NCI-H1417 treated with DMSO at 0.1 percent for 48 hours (cell line): ENCODE measurements around the gene HSD17B7.
"Not testable (repeated sequence)": the region's sequence is repeated elsewhere in the genome, so short reads cannot be mapped to it uniquely, and the experiment has no call there.

Experiments used
- DNase-seq: peaks from one replicate; lab custom pipeline; 2025; lab: John Stamatoyannopoulos, UW

The HSD17B7 gene

GRCh38 chr1:162807503-162807902 is 17.0 kb downstream of the HSD17B7 start:
- DNase-seq = not testable (repeated sequence)

GRCh38 chr1:162812357-162812756 is 21.9 kb downstream of the HSD17B7 start:
- not testable (repeated sequence) for DNase-seq

DNA sequence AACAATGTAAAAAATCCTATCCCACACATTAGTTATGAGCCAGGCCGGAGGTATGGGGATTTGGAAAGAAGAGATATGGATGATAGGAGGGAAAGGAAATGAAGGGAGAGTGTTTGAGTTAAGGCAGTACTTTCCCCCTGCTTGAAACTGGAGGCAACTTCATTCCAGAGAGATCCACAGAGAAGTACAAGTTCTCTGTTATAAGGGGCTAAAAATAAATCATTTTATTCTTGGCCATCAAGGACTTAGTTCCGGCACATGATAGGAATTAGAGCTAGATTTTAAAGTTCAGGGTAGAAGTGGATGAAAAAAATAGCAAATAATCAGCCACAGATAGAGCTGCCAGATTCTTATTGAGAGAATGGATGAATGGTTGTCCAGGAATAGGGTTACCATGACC is 27.6 kb downstream of the HSD17B7 start:
- not testable (repeated sequence) for DNase-seq

- not testable (repeated sequence) for DNase-seq
These were observed 28.2 kb downstream of the HSD17B7 start for GRCh38 chr1:162818666-162819065.

DNA sequence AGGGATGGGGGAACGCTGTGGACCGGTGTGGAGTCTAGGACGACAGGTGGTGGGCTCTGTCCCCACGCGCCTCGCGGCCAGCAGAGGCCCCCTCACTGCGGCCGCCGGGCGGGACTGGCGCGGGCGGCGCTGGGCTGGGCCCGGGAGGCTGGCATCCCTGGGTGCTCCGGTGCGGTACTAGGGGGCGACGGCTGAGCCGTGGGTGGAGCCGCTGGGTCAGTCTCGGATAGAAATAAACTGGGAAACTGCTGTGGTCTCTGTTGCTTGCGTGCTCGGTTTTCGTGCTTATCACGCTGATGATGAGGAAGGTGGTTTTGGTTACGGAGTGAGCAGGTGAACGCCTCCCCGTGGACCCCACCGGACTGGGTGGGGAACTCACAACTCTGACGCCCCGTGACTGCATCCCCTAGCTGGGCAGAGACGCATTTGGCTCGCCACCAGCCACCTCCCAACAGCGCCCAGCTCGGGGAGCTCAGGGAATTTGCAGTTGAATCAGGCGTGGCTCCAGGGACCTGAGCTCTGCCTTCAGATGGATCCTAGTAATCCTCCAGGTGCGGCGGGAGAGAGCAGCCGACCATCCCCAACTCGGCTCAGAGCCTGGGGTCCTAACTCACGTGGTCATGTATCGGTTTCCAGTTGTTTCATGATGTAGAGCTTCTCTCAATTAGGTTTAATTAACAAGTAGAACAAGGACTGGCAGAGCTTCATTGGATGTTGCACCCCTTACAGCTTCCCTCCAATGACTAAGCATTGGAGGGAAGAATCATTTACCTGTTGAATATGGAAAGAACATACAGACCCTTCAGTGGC is 32.1 kb downstream of the HSD17B7 start:
- DNase-seq = no peak

DNA sequence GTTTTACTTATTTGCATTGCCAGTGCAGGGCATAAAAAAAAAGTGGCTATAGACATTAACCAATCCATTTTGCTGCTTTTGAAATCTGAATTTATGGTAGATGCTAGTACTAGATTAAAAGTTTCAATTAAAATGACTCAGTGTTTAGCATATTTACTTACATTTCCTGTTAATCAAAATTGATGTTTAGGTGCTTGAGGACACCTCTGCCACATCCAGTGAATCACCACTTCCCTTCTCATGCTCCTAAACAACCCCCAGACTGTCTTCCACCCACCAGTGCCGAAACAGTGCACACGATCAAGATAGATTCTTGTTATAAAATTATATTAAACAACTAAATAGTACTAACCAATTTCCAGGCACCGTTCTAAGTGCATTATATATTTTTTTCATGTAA is 32.7 kb downstream of the HSD17B7 start:
- DNase-seq = no peak

GRCh38 chr1:162823771-162824525 is 33.4 kb downstream of the HSD17B7 start:
- no peak for DNase-seq

GRCh38 chr1:162829268-162829667 is 38.8 kb downstream of the HSD17B7 start:
- no peak for DNase-seq

GRCh38 chr1:162832470-162832869 is 42.0 kb downstream of the HSD17B7 start:
- no peak for DNase-seq

DNA sequence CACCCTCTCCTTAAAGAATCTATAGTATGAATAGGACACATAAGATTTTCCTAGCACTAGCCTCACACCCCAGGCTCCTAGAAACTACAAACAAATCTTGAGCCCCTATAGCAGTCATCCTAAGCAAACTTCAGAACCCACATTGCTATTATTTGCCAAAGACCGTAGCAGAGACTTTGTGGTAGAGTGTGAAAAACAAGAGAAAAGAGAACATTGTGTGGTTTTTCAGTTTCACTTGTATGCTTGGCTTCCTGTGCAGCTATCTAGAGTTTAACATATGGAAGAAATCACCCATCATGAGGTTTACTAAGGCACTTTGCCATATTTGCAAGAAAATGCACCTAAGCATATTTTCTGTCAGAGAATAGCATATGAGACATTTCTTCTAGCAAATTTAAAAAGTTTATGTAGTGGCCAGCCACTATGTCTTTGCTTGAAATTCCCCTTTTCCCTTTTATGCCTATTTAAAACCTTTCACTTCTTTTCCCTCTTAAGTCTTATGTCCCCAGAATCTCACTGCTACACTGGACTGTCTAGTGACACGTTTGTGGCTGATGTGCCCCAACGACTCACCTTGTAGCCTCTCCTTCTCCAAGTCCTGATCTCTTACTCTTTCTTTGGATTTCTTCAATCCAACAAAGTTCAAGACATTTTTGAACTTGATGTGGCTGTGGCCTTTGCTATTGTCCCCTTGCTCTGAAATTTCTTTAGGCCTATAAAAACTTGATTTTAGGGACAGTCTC is 44.8 kb downstream of the HSD17B7 start:
- DNase-seq = no peak

DNA sequence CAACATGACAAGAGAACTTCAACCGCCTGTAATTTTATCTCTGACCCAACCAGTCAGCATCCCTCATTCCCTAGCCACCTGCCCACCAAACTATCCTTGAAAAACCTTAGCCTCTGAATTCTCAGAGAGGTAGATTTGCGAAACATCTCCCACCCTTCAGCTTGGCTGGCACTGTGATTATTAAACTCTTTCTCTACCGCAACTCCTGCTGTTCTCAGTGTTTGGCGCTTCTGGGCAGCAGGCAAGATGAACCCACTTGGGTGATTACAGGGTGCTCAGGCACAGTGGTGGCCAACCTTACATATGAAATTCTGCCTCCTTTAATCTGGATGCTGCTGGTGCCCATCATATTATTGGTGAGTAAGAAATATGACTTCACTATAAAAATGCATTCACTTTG is 48.4 kb downstream of the HSD17B7 start:
- no peak for DNase-seq

- no peak for DNase-seq
These were observed 49.8 kb downstream of the HSD17B7 start for GRCh38 chr1:162840250-162840839.

DNA sequence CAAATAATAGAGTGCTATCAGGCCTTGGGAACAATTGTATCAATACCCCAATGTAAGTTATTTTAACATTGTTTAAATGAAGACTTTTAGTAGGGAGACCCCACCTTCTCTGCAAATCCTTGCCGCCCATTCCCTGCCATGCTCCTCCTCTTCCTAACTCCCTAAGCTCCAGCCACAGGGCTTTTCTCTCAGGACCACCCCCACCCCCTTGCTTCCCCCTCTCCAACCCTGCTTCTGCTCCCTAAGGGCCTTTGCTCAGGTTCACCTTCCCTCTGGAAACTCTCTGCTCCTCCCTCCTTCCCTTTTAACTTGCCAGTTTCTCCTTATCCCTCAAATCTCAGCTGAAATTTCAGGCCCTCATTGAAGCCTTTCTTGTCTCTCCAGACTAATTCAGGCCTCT is 53.7 kb downstream of the HSD17B7 start:
- DNase-seq = no peak

GRCh38 chr1:162846256-162847212 is 56.0 kb downstream of the HSD17B7 start:
- no peak for DNase-seq

GRCh38 chr1:162847839-162848453 is 57.4 kb downstream of the HSD17B7 start:
- DNase-seq = no peak

DNA sequence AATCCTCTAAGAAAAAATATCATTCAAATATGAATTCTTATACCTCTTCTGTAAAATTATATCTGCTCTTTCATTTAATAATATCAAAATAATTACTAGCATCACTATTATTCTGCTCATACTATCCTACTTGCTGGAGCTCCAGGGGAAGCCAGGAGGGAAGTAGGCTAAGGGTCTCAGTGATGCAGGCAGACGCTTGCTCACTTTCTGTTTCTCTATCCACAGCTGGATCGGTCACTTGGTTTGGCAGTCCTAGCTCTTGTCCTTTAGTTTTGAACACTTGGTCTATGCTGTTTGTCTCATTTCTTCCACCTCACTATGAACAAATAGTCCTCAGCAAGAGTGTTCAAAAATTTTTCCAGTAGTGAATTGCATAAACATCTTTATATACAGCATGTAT is 59.2 kb downstream of the HSD17B7 start:
- DNase-seq = no peak

DNA sequence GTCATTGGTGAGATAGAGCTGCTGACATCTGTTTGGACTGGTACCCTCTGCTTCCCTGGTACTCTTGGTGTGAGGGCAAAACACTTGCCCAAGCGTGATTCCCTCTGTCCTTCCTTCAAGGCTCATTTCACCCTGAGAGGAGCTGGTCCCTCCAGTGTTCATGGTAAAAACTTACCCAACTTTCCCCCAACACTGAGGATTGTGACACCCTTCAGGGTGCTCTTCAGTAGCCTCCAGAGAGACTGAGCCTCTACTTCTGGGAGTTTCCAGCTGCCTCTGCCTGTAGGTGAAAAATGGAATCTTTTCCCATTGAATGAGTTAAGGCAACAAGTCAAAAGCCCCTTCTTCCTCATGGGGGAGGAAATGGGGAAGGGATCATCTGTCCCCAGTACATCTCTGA is 60.8 kb downstream of the HSD17B7 start:
- DNase-seq = no peak

GRCh38 chr1:162854245-162854882 is 63.9 kb downstream of the HSD17B7 start:
- peak; percentile 12 for DNase-seq

GRCh38 chr1:162855461-162856150 is 65.1 kb downstream of the HSD17B7 start:
- DNase-seq = no peak
